ENCODE data around the gene SF1.

The SF1 gene

DNA sequence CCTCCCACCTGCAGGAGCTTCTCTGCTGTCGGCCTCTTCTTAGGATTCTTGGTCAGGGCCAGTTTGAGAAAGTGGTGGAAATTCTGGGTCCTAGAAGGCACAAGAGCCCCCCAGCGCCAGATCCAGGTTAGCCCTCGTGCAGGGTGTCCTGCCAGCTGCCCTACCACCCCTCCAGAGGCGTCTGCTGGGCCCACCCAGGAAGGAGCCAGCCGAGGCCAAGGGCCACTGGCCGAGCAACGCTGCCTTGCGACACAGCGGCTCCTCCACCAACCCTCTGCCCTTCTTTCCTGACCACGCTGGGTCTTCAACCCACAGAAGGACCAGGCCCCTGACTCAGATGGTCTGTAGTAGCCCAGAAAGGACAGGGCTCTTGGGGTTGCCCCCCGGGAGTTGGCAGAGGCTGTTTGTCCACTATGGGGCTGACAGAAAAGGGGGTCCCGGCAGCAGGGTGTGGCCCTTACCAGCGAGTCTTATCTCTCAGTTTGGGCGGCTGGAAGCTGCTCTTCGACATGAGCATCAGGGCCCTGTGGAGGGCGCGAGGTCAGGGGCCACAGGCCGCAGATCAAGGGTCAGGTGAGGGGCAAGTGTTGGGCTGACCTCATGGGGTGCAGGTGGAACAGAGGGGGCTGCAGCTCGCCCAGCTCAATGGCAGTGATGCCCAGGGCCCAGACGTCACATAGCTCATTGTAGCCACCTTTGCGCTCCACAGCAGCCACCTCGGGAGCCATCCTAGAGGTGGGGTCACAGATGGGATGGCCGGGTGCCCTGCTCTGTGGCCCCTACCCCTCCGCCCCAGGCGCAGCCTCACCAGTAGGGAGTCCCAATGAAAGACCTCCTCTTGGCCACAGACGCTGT, 22.2 kb upstream of the SF1 start:
- TF ChIP-seq, protein P1, sequence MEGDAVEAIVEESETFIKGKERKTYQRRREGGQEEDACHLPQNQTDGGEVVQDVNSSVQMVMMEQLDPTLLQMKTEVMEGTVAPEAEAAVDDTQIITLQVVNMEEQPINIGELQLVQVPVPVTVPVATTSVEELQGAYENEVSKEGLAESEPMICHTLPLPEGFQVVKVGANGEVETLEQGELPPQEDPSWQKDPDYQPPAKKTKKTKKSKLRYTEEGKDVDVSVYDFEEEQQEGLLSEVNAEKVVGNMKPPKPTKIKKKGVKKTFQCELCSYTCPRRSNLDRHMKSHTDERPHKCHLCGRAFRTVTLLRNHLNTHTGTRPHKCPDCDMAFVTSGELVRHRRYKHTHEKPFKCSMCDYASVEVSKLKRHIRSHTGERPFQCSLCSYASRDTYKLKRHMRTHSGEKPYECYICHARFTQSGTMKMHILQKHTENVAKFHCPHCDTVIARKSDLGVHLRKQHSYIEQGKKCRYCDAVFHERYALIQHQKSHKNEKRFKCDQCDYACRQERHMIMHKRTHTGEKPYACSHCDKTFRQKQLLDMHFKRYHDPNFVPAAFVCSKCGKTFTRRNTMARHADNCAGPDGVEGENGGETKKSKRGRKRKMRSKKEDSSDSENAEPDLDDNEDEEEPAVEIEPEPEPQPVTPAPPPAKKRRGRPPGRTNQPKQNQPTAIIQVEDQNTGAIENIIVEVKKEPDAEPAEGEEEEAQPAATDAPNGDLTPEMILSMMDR (conservative IDR thresholded peaks at IDR 0.05; ENCODE audit: low read depth, low read length), result no peak
- DNase-seq (ENCODE audit: low read depth), result no peak
- H3K4me3 ChIP-seq (ENCODE audit: low read depth, low read length), result no peak overlapping the region

DNA sequence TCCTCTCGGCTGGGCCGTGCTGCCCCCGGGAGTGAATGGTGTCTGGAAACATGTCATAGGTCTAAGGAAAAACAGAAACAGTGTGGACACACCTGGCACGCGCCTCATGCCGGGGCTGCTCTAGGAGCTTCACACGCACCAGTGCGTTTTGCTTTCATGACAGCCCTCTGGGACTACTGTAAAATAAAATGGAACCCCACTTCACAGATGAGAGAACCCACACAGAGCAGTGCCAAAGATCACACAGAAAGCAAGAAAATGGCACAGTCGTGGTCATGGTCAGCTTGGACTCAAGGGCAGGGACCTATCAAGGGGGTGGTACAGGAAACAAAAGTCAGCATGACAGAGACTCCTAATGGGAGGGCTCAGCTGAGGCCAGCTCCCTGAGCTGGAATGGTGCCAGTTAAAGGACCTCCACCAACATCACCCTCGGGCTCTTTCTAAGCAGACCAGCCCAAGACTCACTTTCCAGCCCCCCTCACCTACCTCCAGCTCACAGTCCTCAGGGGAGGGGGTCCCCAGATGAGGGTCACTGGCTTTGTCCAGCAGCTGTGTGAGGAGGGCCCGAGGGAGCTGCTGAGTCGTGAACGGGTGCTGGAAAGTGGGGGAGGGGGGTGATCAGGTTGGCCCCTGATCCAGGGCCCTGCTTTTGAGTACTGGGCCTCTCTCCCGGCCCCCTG, 21.4 kb upstream of the SF1 start:
- no peak for DNase-seq (ENCODE audit: low read depth)
- TF ChIP-seq, protein P1 (conservative IDR thresholded peaks at IDR 0.05; ENCODE audit: low read depth, low read length), result no peak
- no peak overlapping the region for H3K4me3 ChIP-seq (ENCODE audit: low read depth, low read length)

DNA sequence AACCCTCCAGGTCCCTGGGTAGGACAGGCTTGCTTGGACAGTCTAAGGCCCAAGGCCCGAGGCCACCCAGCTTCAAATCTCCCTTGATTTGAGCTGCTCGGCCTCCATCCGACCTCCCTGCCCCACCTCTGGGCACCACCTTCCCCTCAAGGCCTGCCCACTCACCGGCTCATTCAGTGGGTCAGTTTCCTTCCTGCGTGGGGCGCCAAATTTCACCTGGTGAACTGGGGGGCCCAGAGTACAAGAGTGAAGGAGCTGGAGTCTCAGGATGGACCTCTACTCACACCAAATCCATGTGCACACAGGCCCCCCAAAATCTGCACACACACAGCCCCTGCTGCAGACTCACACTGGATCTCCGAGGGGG, 20.9 kb upstream of the SF1 start:
- no peak overlapping the region for H3K4me3 ChIP-seq (ENCODE audit: low read depth, low read length)
- no peak for DNase-seq (ENCODE audit: low read depth)
- TF ChIP-seq, protein P1 (conservative IDR thresholded peaks at IDR 0.05; ENCODE audit: low read depth, low read length), result no peak

GRCh38 chr11:64796757-64797541, 18.6 kb upstream of the SF1 start:
- H3K4me3 ChIP-seq (ENCODE audit: low read depth, low read length), result no peak overlapping the region
- TF ChIP-seq, protein P1 (conservative IDR thresholded peaks at IDR 0.05; ENCODE audit: low read depth, low read length), result no peak
- no peak for DNase-seq (ENCODE audit: low read depth)

- H3K4me3 ChIP-seq (ENCODE audit: low read depth, low read length), result no peak overlapping the region
- no peak for DNase-seq (ENCODE audit: low read depth)
- TF ChIP-seq, protein P1 (conservative IDR thresholded peaks at IDR 0.05; ENCODE audit: low read depth, low read length), result no peak
These were observed 17.9 kb upstream of the SF1 start for GRCh38 chr11:64796047-64796756.

GRCh38 chr11:64794526-64794925, 16.2 kb upstream of the SF1 start:
- TF ChIP-seq, protein P1 (conservative IDR thresholded peaks at IDR 0.05; ENCODE audit: low read depth, low read length), result no peak
- H3K4me3 ChIP-seq (ENCODE audit: low read depth, low read length), result no peak overlapping the region
- no peak for DNase-seq (ENCODE audit: low read depth)
